NT2/D1 (cell line): Measurements from ENCODE around the gene NLRP4.

Experiments used
- SUZ12 ChIP-seq: IDR thresholded peaks from 2 replicates; pipeline ENCODE4 v1.6.1; 2011; ENCODE audit not compliant: insufficient read length, insufficient read depth; ENCODE audit errors: extremely low read depth
- YY1 ChIP-seq: IDR thresholded peaks from 2 replicates; pipeline ENCODE4 v1.6.1; 2011; ENCODE audit not compliant: insufficient read length, insufficient read depth
- ZNF274 ChIP-seq: IDR thresholded peaks from 2 replicates; pipeline ENCODE4 v1.6.1; 2011; ENCODE audit warnings: mild to moderate bottlenecking, low read depth, low read length

DNA sequence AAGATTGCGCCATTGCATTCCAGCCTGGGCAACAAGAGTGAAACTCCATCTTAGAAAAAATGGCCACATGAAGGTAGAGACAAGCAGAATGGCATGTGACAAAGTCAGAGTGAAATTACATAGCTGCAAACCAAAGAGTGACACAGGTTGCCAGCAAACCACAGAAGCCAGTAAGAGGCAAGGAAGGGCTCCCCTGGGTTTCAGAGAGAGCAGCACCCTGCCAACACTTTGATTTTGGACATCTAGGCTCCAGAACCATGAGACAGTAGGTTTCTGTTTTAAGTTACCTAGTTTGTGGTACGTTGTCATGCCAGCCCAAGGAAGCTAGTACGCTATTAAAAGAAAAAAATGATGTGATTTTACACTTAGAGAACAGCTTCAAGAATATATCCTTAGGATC lies 1.9 kb downstream of the NLRP4 start:
- TF ChIP-seq ZNF274 (no peak), YY1 (no peak), SUZ12 (no peak)
